ENCODE measurements around the gene TMEM144.

DNA sequence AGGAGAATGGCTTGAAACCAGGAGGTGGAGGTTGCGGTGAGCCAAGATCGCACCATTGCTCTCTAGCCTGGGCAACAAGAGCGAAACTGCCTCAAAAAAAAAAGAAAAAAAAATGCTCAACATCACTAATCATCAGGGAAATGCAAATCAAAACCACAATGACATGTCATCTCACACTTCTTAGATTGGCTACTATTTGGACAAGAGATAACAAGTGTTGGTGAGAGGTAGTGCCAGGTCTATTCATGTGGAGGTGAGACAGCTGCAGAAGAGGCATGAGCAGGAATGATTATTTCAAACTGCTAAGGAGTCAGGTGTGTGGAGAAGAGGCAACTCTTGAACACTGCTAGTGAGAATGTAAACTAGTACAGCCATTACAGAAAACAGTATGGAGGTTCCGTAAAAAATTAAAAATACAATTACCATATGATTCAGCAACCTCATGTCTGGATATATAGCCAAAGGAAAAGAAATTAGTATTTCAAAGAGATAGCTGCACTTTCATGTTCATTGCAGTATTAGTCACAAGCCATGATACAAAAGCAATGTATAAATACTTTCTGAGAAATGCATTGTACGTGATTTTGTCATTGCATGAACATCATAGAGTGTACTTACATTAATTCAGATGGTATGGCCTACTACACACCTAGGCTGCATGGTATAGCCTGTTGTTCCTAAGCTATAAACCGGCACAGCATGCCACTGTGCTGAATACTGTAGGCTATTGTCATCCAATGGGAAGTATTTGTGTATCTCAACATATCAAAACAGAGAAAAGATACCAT, 75.3 kb downstream of the TMEM144 start:
- TF ChIP-seq POLR2AphosphoS5 (IDR thresholded peaks at IDR 0.05) (no peak), POLR2A (IDR thresholded peaks at IDR 0.05) (no peak), EP300 (IDR thresholded peaks at IDR 0.05) (no peak)
- TF ChIP-seq, protein P1, sequence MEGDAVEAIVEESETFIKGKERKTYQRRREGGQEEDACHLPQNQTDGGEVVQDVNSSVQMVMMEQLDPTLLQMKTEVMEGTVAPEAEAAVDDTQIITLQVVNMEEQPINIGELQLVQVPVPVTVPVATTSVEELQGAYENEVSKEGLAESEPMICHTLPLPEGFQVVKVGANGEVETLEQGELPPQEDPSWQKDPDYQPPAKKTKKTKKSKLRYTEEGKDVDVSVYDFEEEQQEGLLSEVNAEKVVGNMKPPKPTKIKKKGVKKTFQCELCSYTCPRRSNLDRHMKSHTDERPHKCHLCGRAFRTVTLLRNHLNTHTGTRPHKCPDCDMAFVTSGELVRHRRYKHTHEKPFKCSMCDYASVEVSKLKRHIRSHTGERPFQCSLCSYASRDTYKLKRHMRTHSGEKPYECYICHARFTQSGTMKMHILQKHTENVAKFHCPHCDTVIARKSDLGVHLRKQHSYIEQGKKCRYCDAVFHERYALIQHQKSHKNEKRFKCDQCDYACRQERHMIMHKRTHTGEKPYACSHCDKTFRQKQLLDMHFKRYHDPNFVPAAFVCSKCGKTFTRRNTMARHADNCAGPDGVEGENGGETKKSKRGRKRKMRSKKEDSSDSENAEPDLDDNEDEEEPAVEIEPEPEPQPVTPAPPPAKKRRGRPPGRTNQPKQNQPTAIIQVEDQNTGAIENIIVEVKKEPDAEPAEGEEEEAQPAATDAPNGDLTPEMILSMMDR (IDR thresholded peaks at IDR 0.05): no peak
